Ovary (tissue), 3 donors: Measurements from ENCODE around the gene TMEM243.

Experiments
- CTCF ChIP-seq, 3 donors: fragments of 450-650 bp in 2 of 3; fragments of 200-600 bp in 1 of 3; IDR thresholded peaks; one replicate each; pipeline versions ENCODE4 v1.5.1 to v1.8.0; 2016 to 2022; ENCODE audit warnings: antibody characterized with exemption in 3 of 3, mild to moderate bottlenecking in 1 of 3
- EP300 ChIP-seq: sonication (generic); formaldehyde crosslinking; IDR thresholded peaks from one replicate; pipeline ENCODE4 v1.6.1; 2017; ENCODE audit warnings: antibody characterized with exemption
- POLR2A ChIP-seq: fragments of 450-650 bp; IDR thresholded peaks from one replicate; pipeline ENCODE4 v1.6.1; 2017; ENCODE audit warnings: antibody characterized with exemption, mild to moderate bottlenecking, moderate library complexity
- donor health status: DM: no; HTN: no; CAD: no.

GRCh38 chr7:87199241-87199640 is 20.3 kb downstream of the TMEM243 start:
- TF ChIP-seq EP300 (no peak), CTCF (IDR thresholded peaks at IDR 0.05) (no peak), POLR2A (no peak)
